NCI-H69 (cell line): ENCODE measurements around the gene KLHL22.
"Not testable (repeated sequence)": the region's sequence is repeated elsewhere in the genome, so short reads cannot be mapped to it uniquely, and the experiment has no call there.

Source experiments
- DNase-seq: peaks from one replicate; lab custom pipeline; 2025; lab: John Stamatoyannopoulos, UW

KLHL22 gene, protein sequence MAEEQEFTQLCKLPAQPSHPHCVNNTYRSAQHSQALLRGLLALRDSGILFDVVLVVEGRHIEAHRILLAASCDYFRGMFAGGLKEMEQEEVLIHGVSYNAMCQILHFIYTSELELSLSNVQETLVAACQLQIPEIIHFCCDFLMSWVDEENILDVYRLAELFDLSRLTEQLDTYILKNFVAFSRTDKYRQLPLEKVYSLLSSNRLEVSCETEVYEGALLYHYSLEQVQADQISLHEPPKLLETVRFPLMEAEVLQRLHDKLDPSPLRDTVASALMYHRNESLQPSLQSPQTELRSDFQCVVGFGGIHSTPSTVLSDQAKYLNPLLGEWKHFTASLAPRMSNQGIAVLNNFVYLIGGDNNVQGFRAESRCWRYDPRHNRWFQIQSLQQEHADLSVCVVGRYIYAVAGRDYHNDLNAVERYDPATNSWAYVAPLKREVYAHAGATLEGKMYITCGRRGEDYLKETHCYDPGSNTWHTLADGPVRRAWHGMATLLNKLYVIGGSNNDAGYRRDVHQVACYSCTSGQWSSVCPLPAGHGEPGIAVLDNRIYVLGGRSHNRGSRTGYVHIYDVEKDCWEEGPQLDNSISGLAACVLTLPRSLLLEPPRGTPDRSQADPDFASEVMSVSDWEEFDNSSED

DNA sequence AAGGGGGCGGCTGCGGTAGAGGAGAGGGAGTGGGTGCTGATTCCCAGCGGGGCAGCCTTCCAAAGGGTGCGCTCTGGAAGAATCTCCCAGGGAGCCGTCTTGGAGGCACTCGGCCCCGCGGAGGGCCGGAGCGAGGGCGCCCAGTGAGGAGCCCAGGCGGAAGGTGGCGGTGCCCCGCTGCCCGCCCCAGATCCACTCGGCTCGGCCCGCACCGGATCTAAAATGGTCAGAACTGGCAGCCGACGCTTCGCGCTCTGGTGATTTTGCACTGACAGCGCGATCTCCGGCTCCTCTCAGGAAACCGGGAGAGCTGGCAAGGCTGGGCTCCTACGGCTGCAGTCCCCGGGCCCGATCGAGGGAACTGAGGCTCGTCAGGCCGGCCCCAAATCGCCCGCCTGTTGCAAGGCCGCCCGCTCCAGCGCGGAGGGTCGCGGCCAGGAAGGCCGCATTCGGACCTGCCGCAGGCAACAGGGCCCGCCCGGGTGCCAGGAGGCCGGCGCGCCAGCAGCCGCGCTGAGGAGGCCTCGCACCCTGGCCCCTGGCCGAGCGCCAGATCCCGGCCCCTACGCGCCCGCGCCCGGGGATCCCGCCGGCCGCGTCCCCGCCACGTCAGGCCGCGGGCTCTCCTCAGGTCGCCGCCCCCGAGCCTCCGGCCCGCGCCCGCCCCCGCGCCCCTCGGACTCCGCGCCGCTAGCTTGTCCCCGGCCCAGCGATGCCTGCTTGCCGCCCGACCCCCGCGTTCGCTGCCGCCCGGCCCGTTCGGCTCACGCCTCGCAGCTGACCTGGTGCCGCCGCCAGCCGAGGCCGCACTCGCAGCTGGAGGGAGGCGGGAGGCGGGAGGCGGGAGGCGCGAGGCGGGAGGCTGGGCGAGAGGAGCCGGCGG is at the start of gene KLHL22:
Gene KLHL22 (minus strand): TSS at position 818 of the 883 bp plus-strand sequence. CDS start 6,584 bp downstream, outside the sequence.
- DNase-seq: peak; percentile 78

DNA sequence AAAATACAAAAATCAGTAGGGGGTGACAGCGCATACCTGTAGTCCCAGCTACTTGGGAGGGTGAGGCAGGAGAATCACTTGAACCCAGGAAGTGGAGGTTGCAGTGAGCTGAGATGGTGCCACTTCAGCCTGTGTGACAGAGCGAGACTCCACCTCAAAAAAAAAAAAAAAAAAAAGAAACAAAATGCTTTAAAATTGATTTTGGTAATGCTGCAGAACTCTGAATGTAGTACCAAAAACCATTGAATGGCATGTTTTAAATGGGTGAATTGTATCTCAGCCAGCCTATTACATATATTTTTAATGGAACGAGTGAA is 49.7 kb upstream of the KLHL22 start:
- DNase-seq: not testable (repeated sequence)

DNA sequence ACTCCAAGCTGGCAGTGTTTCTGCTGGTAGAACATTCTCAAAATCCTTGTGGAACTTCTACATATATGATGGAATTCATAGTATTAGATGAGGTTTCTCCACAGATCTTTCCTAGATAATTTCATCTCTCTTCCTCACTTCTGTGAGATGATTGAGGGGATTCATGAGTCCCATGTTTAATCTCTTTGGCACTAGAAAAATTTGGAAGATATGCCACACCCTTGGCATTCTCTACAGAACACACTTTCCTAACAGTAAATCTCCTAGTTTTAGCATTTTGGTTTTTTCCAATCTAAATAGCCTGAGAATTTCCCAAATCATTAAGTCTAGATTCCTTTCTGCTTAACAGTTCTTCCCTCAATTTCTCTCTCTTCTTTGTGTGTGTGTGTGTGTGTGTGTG is 47.1 kb upstream of the KLHL22 start:
- DNase-seq: no peak

DNA sequence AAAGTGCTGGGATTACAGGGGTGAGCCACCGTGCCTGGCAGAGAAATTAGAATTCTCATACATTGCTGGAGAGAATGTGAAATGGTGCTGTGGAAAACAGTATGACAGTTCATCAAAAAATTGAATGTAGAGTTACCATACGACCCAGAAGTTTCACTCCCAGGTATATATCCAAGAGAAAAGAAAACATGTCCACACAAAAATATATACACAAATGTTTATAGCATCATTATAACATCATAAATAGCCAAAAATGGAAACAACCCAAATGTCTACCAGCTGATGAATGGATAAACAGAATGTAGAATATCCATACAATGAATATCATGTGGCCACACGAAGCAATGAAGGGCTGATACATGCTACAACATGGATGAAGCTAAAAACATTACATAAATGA is 46.5 kb upstream of the KLHL22 start:
- DNase-seq: no peak

DNA sequence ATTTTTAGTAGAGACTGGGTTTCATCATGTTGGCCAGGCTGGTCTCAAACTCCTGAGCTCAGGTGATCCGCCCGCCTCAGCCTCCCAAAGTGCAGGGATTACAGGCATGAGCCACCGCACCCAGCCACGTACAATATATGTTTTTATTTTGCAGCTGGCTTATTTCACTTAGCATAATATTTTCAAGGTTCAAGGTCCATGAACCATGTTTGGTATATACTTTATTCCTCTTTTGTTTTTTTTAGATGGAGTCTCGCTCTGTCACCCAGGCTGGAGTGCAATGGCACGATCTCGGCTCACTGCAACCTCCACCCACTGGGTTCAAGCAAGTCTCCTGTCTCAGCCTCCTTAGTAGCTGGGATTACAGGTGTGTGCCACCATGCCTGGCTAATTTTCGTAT is 43.3 kb upstream of the KLHL22 start:
- DNase-seq: not testable (repeated sequence)

DNA sequence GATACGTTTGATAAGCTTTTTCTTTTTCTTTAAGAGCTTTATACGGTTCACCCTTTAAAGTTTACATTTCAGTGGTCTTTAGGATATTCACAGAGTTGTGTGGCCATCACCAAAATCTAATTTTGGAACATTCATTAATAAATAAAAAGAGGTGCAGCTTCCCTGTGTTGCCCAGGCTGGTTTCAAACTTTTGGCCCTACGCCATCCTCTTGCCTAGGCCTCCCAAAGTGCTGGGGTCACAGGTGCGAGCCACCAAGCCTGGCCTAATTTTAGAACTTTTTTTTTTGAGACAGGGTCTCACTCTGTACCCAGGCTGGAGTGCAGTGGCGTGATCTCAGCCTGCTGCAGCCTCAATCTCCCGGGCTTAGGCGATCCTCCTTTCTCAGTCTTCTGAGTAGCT is 42.4 kb upstream of the KLHL22 start:
- no peak for DNase-seq

DNA sequence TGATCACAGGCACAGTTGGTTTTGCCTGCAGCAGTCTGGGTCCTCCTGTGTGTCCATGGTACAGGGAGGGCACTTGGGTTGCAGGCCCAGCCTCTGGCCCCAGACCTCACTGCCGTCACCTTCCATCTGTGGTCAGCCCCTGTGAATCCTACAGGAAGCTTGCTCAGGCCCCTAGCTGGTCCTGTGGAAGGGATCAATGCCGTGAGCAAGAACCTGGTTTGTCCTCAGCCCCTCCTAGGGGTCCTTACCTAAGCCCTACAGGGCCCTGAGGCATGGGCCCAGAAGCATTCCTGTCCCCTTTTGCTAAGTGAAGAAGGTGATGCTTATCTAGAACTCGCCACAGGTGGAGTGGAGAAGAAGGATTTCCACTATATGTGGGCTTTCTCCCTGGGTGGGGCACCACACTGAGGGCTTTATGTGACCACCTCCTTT is 41.7 kb upstream of the KLHL22 start:
- DNase-seq: no peak

DNA sequence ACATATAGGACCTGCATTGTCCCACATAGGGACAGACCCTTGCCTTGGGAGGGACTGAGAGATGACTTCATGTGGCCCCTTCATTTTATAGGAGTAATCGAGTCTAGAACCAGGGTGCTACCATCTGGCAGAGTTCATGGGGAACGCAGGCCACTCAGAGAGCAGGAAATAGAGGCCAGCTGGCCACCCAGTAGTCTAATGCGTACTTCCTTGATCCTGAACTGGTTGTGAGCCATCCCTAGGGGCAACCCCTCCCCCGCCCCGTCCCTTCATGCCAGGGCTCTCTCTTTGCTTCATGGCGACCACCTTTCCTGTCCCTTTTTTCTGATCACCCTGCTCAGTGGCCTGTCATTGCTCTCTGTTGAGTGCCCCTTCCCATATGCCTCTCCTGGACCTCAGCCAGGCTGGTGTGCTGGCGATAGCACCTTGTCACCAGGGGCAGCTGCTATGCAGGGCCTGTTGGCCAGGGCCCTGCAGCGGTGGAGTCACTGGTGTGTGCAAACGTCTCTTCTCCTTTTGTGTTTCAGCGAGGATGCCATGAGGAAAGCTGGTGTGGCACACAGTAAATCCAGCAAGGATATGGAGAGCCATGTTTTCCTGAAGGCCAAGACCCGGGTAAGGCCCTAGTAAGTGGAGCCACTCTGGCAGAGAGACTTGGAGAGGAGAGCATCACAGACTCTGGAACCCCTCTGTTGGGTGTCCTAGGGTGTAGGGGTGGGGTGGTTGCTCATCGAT is 41.2 kb upstream of the KLHL22 start:
- DNase-seq: peak; percentile 67

DNA sequence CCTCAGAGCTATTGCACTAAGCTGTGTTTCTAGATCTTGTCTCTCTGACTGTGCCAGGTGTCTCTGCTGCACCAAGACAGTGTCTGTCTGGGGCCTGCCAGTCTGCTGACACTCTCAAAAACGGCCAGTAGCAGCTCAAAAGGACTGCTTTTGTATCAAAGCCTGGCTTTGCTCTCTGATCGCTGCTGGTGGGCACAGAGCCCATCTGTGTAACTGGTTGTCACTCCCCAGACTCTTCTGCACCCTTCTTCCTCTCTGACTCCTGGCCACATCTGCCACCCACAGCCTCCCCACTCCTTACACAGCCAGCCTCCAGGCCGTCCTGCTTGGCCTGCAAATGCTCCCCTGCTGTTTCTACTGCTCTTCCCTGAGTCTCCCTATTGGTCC is 38.3 kb upstream of the KLHL22 start:
- DNase-seq: peak; percentile 25

DNA sequence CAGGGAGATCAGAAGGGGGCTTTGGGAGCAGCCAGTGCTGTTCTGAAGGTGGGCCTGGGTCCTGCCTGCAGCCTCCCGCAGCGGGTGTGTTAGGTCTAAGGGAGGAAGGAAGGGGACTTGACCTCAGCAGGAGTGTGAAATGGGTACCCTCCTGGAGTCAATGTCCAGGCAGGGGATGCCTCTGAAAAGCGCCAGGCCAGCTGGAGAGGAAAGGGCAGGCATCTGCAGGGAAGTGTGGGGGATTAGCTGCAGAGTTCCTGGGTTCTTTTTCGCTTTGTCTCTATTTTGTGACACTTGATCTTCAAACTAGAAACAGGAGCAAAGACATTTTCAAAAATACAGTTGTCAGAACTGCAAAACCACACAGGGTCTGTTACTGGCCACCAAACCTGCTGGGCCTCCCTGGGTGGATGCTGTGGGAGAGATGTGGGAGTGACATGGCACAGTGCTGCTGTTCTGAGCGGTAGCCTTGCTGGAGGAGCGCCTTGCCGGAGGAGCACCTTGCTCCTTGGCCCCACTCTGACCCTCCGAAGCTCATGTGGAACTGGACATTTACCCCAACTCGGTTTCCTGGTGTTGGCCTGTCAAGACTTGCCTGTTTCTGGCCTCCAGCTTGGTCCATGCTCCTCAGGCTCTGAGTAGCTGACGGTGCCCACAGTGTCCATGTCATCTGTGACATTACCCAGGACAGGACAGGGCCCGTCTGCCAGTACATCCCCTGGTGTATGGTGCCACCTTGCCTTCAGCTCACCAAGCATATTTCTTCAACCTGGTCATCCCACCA is 37.7 kb upstream of the KLHL22 start:
- DNase-seq: no peak

DNA sequence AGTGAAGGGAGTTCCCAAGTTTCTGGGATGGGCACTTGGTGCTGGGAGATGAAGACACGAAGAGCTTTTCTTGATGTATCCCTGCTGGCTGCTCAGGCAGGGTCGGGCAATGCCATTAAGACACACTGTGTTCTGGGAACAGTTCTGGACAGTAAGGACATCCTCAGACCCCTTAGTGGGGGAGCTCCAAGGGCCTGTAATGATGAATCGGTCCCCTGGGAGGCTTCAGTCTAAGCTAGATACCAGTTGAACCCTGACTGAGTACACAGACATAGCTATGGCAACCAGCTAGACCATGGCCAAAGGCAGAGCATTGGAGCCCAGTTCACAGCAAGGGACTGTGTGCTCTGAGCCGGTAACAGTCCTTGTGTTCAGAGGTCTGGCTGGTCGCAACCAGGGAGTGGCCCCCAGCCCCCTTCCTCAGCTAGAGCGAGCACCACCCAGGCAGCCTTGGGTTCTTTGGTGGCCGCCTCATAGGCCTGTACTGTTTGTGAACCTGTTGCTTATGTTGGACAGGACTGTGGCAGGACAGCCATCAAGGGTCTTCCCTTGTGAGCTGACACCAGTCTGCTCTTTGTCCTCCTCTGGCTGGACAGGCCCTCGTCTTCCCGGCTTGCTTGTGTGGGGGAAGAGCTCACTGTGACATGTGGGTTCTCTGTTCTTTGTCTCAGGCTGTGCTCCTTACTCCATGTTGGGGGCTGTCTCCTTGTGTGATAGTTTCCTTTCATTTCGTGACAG is 36.8 kb upstream of the KLHL22 start:
- DNase-seq: peak; percentile 88

DNA sequence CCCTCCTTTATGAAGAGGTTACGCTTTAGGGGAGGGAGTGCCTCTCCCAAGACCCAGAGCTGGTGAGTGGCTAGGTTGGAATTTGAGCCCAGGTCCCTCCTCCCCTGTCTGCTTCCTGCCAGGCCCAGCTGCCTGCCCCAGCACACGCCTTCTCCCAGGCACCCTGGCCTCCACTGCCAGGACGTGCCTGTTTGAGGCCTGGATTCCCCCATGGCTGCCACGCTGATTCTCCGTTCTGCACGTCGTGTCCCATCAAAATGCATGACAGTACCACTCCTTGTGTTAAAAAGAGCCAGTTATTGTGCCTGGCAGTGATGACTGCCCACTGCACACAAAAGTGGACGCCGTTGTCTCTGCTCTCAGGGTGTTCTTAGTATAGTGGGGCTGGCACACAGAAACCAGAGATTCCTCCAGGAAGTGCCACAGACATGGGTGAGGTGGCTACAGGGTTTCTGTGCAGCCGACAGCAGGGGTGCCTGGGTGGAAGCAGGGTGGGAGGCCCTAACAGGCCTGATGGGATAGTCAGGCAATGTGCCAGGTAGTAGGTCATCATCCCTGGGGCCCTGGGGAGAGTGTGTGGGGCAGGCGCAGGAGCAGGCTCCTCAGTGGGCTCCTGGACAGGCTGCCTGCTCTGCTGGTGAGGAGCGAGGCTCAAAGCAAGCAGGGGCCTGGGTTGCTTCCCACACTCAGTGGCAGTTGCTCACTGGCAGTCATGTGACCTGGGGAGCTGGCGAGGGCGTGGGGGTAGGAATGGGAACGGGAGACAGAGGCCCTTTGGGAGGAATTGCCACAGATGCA is 36.0 kb upstream of the KLHL22 start:
- peak; percentile 77 for DNase-seq

DNA sequence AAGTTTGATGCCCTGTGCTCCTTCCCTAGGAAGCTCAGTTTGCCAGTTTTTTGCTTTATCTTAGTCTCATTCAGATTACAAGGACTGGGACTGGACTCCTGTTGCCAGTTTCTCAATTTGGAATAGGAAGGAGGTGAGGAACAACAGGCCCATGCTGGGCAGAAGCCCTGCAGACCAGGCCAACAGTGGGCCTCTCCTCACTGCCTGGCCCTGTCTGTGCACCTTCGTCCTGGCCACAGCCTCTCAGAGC is 35.5 kb upstream of the KLHL22 start:
- DNase-seq: no peak

DNA sequence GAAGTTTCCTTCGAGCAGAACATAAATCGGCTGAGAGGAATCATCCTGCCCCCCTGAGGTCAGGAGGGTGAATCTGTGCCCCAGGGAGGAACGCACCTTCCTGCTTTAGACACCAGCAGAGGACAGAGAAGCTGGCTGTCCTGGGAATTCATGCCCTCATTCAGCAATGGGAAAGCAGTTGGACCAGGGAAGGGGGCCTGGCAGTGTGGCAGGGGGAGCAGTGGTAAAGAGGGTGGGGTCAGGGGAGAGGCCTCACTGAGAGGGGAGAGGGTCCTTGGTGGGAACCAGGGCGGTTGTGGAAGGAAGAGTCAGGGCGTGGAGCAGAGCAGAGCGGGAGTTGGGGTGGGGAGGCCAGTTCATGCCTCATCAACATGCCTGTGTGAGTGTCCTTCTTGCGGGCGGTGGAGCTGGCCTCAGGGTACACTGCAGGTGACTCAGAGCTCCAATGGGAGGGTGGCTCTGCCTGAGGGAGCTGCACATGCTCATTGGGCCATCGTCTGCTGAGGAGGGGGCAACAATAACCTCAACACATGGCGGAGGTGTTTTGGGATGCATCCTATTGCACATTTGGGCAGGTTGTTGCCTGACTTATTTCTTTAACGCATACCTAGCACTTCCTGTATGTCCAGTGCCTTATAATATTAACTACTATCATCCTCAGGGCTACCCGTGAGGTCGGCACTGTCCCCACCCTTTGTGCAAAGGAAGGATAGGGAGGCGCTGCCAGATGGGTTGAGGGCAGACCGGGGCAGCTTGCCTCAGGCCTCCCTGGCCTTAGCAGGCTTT is 35.0 kb upstream of the KLHL22 start:
- DNase-seq: peak; percentile 21

DNA sequence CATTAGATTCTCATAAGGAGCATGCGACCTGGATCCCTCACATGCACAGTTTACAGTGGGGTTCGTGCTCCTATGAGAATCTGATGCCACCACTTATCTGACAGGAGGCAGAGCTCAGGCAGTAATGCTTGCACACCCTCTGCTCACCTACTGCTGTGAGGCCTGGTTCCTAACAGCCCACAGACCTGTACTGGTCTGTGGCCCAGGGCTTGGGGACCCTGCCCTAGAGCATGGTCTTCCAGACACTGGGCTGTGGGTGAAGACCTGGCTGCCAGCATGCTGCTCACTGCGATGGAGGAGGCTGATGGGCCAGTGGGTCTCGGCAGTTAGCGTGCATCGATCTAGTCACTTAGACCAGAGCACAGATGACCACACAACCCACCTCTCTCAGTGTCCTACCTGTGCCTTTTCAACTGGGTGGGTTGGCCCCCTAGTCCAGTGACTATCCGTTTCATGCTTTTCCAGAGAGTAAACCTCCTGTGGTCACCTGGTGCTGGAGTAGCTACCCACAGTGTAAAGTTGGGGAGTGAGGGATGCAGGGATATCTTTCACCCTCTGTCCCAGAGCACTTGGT is 32.9 kb upstream of the KLHL22 start:
- DNase-seq: no peak

DNA sequence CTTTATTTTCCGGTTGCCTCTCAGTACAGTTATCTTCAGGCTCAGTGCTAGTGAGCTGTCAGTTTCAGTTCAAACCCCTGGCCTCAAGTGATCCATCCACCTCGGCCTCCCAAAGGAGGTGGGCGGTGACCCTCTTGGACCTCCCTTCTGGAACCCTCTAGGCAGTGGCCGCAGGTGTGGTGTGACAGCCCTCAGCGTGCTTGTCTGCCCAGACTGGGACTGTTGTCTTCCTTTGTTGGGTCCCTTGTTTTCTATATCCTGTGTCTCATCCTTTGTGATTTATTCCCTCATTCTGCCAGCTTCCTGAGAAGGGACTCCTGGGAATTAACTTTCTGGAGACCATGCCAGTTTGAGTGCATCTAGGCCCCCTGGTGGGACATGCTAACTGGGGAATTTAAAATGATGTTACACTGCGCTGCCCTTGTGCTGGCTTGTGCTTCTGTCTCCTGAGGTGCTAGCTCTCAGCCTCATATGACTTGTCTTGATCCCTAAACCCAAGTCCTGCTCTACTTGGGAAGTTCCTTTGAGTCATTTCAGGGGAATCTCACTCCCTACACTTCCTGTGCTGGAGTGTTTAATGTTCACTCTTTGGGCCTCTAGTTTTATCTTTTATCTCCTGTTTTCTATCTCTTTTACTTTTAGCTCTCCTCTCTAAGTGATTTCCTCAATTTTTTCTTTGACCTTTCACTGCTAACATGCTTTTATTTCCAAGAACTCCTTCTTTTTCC is 31.2 kb upstream of the KLHL22 start:
- peak; percentile 44 for DNase-seq

DNA sequence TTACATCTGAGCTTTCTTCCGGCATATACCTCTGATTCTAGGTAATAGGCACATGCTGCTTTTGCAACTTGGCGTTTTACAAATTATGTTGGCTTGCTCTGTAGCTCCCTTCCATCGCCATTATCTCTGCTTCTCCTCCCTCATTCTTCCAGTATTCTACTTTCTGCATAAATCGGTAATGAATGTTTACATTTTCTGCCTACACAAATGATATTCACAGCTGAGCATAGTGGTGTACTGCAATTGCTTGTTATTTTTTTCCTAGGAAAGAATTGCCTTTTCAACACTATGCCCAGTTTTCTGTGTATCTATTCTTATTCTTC is 30.7 kb upstream of the KLHL22 start:
- DNase-seq: no peak

DNA sequence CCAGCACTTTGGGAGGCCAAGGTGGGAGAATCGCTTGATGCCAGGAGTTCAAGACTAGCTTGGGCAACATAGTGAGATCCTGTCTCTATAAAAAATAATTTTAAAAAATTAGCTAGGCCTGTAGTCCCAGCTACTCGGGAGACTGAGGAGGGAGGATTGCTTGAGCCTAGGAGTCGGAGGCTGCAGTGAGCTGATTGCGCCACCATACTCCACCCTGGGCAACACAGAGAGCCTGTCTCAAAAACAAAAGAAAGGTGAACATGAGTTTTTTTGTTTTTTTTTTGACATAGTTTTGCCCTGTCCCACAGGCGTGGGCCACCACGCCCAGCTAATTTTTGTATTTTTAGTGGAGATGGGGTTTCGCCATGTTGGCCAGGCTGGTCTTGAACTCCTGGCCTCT is 29.5 kb upstream of the KLHL22 start:
- DNase-seq: no peak
